Ramos (cell line): ENCODE results near the gene OR5L2.
"Not testable (repeated sequence)": the region's sequence is repeated elsewhere in the genome, so short reads cannot be mapped to it uniquely, and the experiment has no call there.

Experiments used
- in situ Hi-C: fragments of 300-500 bp; cut with MboI; formaldehyde crosslinking; loops from one replicate; pipeline ENCODE4 v1.14.3; 2022; ENCODE audit warnings: low sequenced_read_pairs; ENCODE audit not compliant: unreplicated experiment

Gene OR5L2

GRCh38 chr11:55826919-55827318 is at the start of gene OR5L2:
Gene OR5L2 (plus strand): TSS chr11:55827219. CDS start chr11:55827219, 0 bp downstream.
- in situ Hi-C loops, result no loop called here

- in situ Hi-C loops, result no loop called here
These were observed 35.4 kb upstream of the OR5L2 start for GRCh38 chr11:55791606-55792005.

- in situ Hi-C loops, result no loop called here
These were observed 33.7 kb upstream of the OR5L2 start for GRCh38 chr11:55793321-55793720.

GRCh38 chr11:55795256-55795655 is 31.8 kb upstream of the OR5L2 start, which contains the start of gene OR5D14:
Gene OR5D14 (plus strand): TSS chr11:55795556. CDS start chr11:55795556, 0 bp downstream.
- in situ Hi-C loops, result no loop called here

GRCh38 chr11:55806248-55806647 is 20.8 kb upstream of the OR5L2 start:
- in situ Hi-C loops, result no loop called here

GRCh38 chr11:55811067-55811466 is 16.0 kb upstream of the OR5L2 start, which contains the start of gene OR5L1:
Gene OR5L1 (plus strand): TSS chr11:55811367. CDS start chr11:55811467, 100 bp downstream.
- in situ Hi-C loops, result no loop called here

- in situ Hi-C loops, result no loop called here
These were observed 7.7 kb upstream of the OR5L2 start, which contains the start of gene OR5D18 for GRCh38 chr11:55819330-55819729. Gene OR5D18 (plus strand): TSS chr11:55819630. CDS start chr11:55819630, 0 bp downstream.

GRCh38 chr11:55838452-55838851 is 11.4 kb downstream of the OR5L2 start, which contains the start of gene OR5D16:
Gene OR5D16 (plus strand): TSS chr11:55838752. CDS start chr11:55838752, 0 bp downstream.
- in situ Hi-C loops, result no loop called here

- in situ Hi-C loops, result no loop called here
These were observed 20.4 kb downstream of the OR5L2 start for GRCh38 chr11:55847453-55847852.

- in situ Hi-C loops, result no loop called here
These were observed 22.0 kb downstream of the OR5L2 start for GRCh38 chr11:55849037-55849436.

GRCh38 chr11:55852141-55852540 is 25.1 kb downstream of the OR5L2 start:
- in situ Hi-C loops, result no loop called here

- in situ Hi-C loops, result no loop called here
These were observed 27.7 kb downstream of the OR5L2 start for GRCh38 chr11:55854704-55855103.

GRCh38 chr11:55867354-55867753 is 40.3 kb downstream of the OR5L2 start:
- in situ Hi-C loops, result not testable (repeated sequence)

- in situ Hi-C loops, result not testable (repeated sequence)
These were observed 45.7 kb downstream of the OR5L2 start for GRCh38 chr11:55872731-55873130.

- in situ Hi-C loops, result not testable (repeated sequence)
These were observed 46.1 kb downstream of the OR5L2 start for GRCh38 chr11:55873146-55873545.
